Endodermal cell (in vitro differentiated cells): ENCODE results near the gene PIK3R5. TPM values are rescaled to one million over a fixed set of nuclear protein-coding genes. Genes with fewer than 3 reads are reported as not detected.
A peak's percentile ranks its signal among the peaks of the same experiment; 100 is the strongest.

Source experiments
- DNase-seq: peaks from one replicate; pipeline ENCODE4 v3.0.0-alpha.2; 2017
- H3K27ac ChIP-seq: 2 replicates; pipeline ENCODE4 v1.5.1; 2013; ENCODE audit warnings: mild to moderate bottlenecking, low read depth, low read length, moderate library complexity
- H3K27me3 ChIP-seq: 2 replicates; pipeline ENCODE4 v1.6.1; 2013; ENCODE audit warnings: mild to moderate bottlenecking, low read length, moderate library complexity; ENCODE audit not compliant: insufficient read depth, control insufficient read depth, poor library complexity, severe bottlenecking
- H3K36me3 ChIP-seq: 2 replicates; pipeline ENCODE4 v1.7.0; 2013; ENCODE audit warnings: mild to moderate bottlenecking, low read length, moderate library complexity; ENCODE audit not compliant: control insufficient read depth, insufficient read depth
- H3K4me1 ChIP-seq: one replicate; pipeline ENCODE4 v1.7.0; 2013; ENCODE audit warnings: low read length; ENCODE audit not compliant: control insufficient read depth, insufficient read depth
- H3K4me3 ChIP-seq: 2 replicates; pipeline ENCODE4 v1.5.1; 2013; ENCODE audit warnings: mild to moderate bottlenecking, low read length, moderate library complexity
- H3K9ac ChIP-seq: 2 replicates; pipeline ENCODE4 v1.6.1; 2013; ENCODE audit warnings: mild to moderate bottlenecking, low read length, moderate library complexity; ENCODE audit not compliant: poor library complexity, severe bottlenecking; ENCODE audit errors: extremely low read depth
- H3K9me3 ChIP-seq: 2 replicates; pipeline ENCODE4 v1.6.1; 2013; ENCODE audit warnings: mild to moderate bottlenecking, low read length, moderate library complexity; ENCODE audit not compliant: control insufficient read depth
- H3K27ac Mint-ChIP-seq: 2 replicates; pipeline ENCODE4 v1.8.0; 2020; ENCODE audit warnings: mixed read lengths
- H3K27me3 Mint-ChIP-seq: 2 replicates; pipeline ENCODE4 v1.8.0; 2021; ENCODE audit warnings: mild to moderate bottlenecking, mixed read lengths; ENCODE audit not compliant: insufficient read depth
- H3K36me3 Mint-ChIP-seq: 2 replicates; pipeline ENCODE4 v1.8.0; 2020; ENCODE audit warnings: low read depth, mixed read lengths
- H3K4me1 Mint-ChIP-seq: 2 replicates; pipeline ENCODE4 v1.8.0; 2020; ENCODE audit warnings: mixed read lengths
- H3K4me3 Mint-ChIP-seq: 2 replicates; pipeline ENCODE4 v1.8.0; 2020; ENCODE audit warnings: mild to moderate bottlenecking, moderate library complexity, mixed read lengths
- H3K9me3 Mint-ChIP-seq: 2 replicates; pipeline ENCODE4 v1.8.0; 2020; ENCODE audit warnings: mild to moderate bottlenecking, mixed read lengths
- CTCF ChIP-seq: fragments of 200-600 bp; sonication (generic); conservative IDR thresholded peaks from 2 replicates; pipeline ENCODE4 v1.5.0; 2021; ENCODE audit warnings: antibody characterized with exemption, mild to moderate bottlenecking
- WGBS, 2 experiments: methylation state at CpG; one replicate each; pipeline versions ENCODE4 v1.1.5 to v1.1.7; 2013; ENCODE audit warnings: missing lambda C conversion rate in 2 of 2, mixed read lengths in 1 of 2; ENCODE audit not compliant: insufficient coverage in 1 of 2, insufficient read length in 1 of 2; 5-methylcytosine and 5-hydroxymethylcytosine counted together
- total RNA-seq, 2 donors: library from RNA; stranded (reverse); fragmentation: NEBNext Ultra II Directional in 1 of 2; extraction: Animal tissue kit (Norgen Biotek cat#: 25700) in 1 of 2; gene quantifications; 2 replicates in 1 of 2; 3 replicates in 1 of 2; pipeline ENCODE4 v1.2.1, GENCODE V29; 2021

The PIK3R5 gene
- total RNA-seq, 2 donors from 2014 or later: 10.4 to 37.0 TPM

- Mint-ChIP-seq H3K27ac (peak overlapping the region; percentile 96), H3K36me3 (peaks cover 2% of the 10 kb centered on the region), H3K9me3 (no peaks in the 10 kb centered on the region), H3K27me3 (no peaks in the 10 kb centered on the region), H3K4me1 (peaks cover 45% of the 10 kb centered on the region), H3K4me3 (no peak overlapping the region)
- no peak for TF ChIP-seq CTCF
- Histone ChIP-seq H3K27me3 (no peaks in the 10 kb centered on the region), H3K27ac (no peak overlapping the region), H3K9ac (peak overlapping the region; percentile 91), H3K36me3 (no peaks in the 10 kb centered on the region), H3K4me3 (no peak overlapping the region), H3K9me3 (no peaks in the 10 kb centered on the region), H3K4me1 (peaks cover 19% of the 10 kb centered on the region)
- WGBS, 2 experiments: 80 to 92% methylated on average over 12 to 16 of the region's 17 CpGs
- no peak for DNase-seq
These were observed 92.6 kb downstream of the PIK3R5 start for GRCh38 chr17:8872705-8873435.

- H3K9me3 ChIP-seq: no peaks in the 10 kb centered on the region
- no peaks in the 10 kb centered on the region for H3K27me3 ChIP-seq
- no peak overlapping the region for H3K9ac ChIP-seq
- Mint-ChIP-seq H3K27me3 (no peaks in the 10 kb centered on the region), H3K36me3 (peaks cover 2% of the 10 kb centered on the region), H3K4me1 (peaks cover 43% of the 10 kb centered on the region), H3K4me3 (no peak overlapping the region), H3K27ac (peak overlapping the region; percentile 57), H3K9me3 (no peaks in the 10 kb centered on the region)
- H3K36me3 ChIP-seq: no peaks in the 10 kb centered on the region
- no peak overlapping the region for H3K27ac ChIP-seq
- WGBS, 2 experiments: 83 to 89% methylated on average over 3 to 6 of the region's 7 CpGs
- H3K4me1 ChIP-seq: peaks cover 19% of the 10 kb centered on the region
- H3K4me3 ChIP-seq: no peak overlapping the region
- TF ChIP-seq CTCF: no peak
- DNase-seq: peak; percentile 48
These were observed 93.3 kb downstream of the PIK3R5 start for GRCh38 chr17:8872036-8872704.

GRCh38 chr17:8871081-8871581 is 94.4 kb downstream of the PIK3R5 start:
- 92 to 96% methylated on average over 10 to 13 of the region's 13 CpGs for WGBS, 2 experiments

More at GRCh38 chr17:8871081-8871581, 94.4 kb downstream of the PIK3R5 start:
- Histone ChIP-seq H3K27me3 (no peaks in the 10 kb centered on the region), H3K4me1 (peaks cover 19% of the 10 kb centered on the region), H3K36me3 (no peaks in the 10 kb centered on the region), H3K9me3 (no peaks in the 10 kb centered on the region), H3K4me3 (no peak overlapping the region), H3K9ac (no peak overlapping the region), H3K27ac (no peak overlapping the region)
- no peak for TF ChIP-seq CTCF
- Mint-ChIP-seq H3K36me3 (peaks cover 3% of the 10 kb centered on the region), H3K9me3 (no peaks in the 10 kb centered on the region), H3K4me1 (peaks cover 43% of the 10 kb centered on the region), H3K27me3 (no peaks in the 10 kb centered on the region), H3K4me3 (no peak overlapping the region), H3K27ac (no peak overlapping the region)
- DNase-seq: peak; percentile 53
